ENCODE data around the gene SPRR5.

DNA sequence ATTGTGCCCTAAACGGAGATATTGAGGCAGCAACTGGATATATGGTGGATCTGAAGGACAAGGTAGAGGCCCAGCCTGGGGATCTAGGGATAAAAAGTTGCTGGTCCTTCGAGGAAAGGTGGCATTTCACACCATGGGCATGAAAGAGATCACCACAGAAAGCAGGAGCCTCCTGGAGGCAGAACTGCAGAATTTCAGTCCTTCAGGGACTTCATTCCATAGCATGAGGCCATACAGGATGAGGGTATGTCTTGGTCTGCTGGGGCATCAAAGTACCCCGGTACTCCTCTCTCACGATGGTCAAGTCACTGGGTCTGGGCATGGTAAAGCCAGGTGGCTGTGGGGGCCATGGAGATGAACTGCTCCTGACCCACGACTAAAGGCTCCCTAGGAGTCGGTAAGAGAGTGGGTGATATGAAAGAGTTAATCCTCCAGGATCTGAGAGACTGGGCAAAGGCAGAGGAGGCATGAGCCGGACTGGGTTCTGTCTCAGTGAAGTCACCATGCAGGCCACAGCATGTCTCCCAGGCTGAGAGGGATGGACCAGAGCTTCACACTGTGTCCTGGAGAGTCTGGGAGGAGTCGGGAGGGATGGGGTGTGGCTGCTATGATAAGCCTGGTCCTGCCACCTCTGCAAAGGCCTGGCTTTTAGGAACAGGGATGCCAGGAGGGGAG lies 5.8 kb upstream of the SPRR5 start:
- TF ChIP-seq, protein P1, sequence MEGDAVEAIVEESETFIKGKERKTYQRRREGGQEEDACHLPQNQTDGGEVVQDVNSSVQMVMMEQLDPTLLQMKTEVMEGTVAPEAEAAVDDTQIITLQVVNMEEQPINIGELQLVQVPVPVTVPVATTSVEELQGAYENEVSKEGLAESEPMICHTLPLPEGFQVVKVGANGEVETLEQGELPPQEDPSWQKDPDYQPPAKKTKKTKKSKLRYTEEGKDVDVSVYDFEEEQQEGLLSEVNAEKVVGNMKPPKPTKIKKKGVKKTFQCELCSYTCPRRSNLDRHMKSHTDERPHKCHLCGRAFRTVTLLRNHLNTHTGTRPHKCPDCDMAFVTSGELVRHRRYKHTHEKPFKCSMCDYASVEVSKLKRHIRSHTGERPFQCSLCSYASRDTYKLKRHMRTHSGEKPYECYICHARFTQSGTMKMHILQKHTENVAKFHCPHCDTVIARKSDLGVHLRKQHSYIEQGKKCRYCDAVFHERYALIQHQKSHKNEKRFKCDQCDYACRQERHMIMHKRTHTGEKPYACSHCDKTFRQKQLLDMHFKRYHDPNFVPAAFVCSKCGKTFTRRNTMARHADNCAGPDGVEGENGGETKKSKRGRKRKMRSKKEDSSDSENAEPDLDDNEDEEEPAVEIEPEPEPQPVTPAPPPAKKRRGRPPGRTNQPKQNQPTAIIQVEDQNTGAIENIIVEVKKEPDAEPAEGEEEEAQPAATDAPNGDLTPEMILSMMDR (IDR thresholded peaks at IDR 0.05; ENCODE audit: poor library complexity, severe bottlenecking), result no peak
- TF ChIP-seq POLR2AphosphoS5 (IDR thresholded peaks at IDR 0.05) (no peak), TAF1 (IDR thresholded peaks at IDR 0.05; ENCODE audit: low read depth) (no peak), EZH2 (IDR thresholded peaks at IDR 0.05; ENCODE audit: borderline replicate concordance, insufficient read depth, low read length, poor library complexity, severe bottlenecking) (no peak), MXI1 (conservative IDR thresholded peaks at IDR 0.05; ENCODE audit: poor library complexity, severe bottlenecking) (no peak), EP300 (conservative IDR thresholded peaks at IDR 0.05; ENCODE audit: poor library complexity, severe bottlenecking) (no peak), RAD21 (conservative IDR thresholded peaks at IDR 0.05) (no peak), SMC3 (conservative IDR thresholded peaks at IDR 0.05; ENCODE audit: poor library complexity) (no peak)
- TF ChIP-seq, protein P2, sequence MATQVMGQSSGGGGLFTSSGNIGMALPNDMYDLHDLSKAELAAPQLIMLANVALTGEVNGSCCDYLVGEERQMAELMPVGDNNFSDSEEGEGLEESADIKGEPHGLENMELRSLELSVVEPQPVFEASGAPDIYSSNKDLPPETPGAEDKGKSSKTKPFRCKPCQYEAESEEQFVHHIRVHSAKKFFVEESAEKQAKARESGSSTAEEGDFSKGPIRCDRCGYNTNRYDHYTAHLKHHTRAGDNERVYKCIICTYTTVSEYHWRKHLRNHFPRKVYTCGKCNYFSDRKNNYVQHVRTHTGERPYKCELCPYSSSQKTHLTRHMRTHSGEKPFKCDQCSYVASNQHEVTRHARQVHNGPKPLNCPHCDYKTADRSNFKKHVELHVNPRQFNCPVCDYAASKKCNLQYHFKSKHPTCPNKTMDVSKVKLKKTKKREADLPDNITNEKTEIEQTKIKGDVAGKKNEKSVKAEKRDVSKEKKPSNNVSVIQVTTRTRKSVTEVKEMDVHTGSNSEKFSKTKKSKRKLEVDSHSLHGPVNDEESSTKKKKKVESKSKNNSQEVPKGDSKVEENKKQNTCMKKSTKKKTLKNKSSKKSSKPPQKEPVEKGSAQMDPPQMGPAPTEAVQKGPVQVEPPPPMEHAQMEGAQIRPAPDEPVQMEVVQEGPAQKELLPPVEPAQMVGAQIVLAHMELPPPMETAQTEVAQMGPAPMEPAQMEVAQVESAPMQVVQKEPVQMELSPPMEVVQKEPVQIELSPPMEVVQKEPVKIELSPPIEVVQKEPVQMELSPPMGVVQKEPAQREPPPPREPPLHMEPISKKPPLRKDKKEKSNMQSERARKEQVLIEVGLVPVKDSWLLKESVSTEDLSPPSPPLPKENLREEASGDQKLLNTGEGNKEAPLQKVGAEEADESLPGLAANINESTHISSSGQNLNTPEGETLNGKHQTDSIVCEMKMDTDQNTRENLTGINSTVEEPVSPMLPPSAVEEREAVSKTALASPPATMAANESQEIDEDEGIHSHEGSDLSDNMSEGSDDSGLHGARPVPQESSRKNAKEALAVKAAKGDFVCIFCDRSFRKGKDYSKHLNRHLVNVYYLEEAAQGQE (IDR thresholded peaks at IDR 0.05; ENCODE audit: borderline replicate concordance), result no peak

All from neural cell (in vitro differentiated cells).